Panc1 (cell line): ENCODE results near the gene PDP2.

ENCODE experiments used
- CTCF ChIP-seq: fragments of 450-650 bp; IDR thresholded peaks from 2 replicates; pipeline ENCODE4 v1.5.1; 2017; ENCODE audit warnings: mild to moderate bottlenecking
- POLR2AphosphoS5 ChIP-seq: IDR thresholded peaks from 2 replicates; pipeline ENCODE4 v1.6.1; 2012; ENCODE audit warnings: mild to moderate bottlenecking, low read depth, low read length, moderate library complexity
- SIN3A ChIP-seq: IDR thresholded peaks from 2 replicates; pipeline ENCODE4 v1.6.1; 2012; ENCODE audit warnings: low read depth, mild to moderate bottlenecking, low read length, moderate library complexity, borderline replicate concordance; ENCODE audit not compliant: insufficient read depth
- TCF7L2 ChIP-seq: IDR thresholded peaks from 2 replicates; pipeline ENCODE4 v1.6.1; 2011; ENCODE audit warnings: mild to moderate bottlenecking, low read depth, low read length, inconsistent platforms
- TF ChIP-seq, protein P1 (sequence below), 2 experiments: IDR thresholded peaks; 2 replicates each; pipeline ENCODE4 v1.6.1; 2011 to 2012; ENCODE audit warnings: low read depth in 2 of 2, control low read depth in 1 of 2, low read length in 1 of 2, mild to moderate bottlenecking in 1 of 2, moderate library complexity in 1 of 2; ENCODE audit not compliant: insufficient read depth in 1 of 2

- TF ChIP-seq SIN3A (no peak), CTCF (no peak), TCF7L2 (no peak), POLR2AphosphoS5 (no peak)
- TF ChIP-seq, protein P1, sequence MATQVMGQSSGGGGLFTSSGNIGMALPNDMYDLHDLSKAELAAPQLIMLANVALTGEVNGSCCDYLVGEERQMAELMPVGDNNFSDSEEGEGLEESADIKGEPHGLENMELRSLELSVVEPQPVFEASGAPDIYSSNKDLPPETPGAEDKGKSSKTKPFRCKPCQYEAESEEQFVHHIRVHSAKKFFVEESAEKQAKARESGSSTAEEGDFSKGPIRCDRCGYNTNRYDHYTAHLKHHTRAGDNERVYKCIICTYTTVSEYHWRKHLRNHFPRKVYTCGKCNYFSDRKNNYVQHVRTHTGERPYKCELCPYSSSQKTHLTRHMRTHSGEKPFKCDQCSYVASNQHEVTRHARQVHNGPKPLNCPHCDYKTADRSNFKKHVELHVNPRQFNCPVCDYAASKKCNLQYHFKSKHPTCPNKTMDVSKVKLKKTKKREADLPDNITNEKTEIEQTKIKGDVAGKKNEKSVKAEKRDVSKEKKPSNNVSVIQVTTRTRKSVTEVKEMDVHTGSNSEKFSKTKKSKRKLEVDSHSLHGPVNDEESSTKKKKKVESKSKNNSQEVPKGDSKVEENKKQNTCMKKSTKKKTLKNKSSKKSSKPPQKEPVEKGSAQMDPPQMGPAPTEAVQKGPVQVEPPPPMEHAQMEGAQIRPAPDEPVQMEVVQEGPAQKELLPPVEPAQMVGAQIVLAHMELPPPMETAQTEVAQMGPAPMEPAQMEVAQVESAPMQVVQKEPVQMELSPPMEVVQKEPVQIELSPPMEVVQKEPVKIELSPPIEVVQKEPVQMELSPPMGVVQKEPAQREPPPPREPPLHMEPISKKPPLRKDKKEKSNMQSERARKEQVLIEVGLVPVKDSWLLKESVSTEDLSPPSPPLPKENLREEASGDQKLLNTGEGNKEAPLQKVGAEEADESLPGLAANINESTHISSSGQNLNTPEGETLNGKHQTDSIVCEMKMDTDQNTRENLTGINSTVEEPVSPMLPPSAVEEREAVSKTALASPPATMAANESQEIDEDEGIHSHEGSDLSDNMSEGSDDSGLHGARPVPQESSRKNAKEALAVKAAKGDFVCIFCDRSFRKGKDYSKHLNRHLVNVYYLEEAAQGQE (IDR thresholded peaks at IDR 0.05; ENCODE audit: insufficient read depth in 1 of 2, low read depth in 2 of 2, low read length in 1 of 2), result no peak
Observed at GRCh38 chr16:66903544-66904427, 23.5 kb downstream of the PDP2 start.
